ENCODE results near the gene ARL5B. TPM values are rescaled to one million over a fixed set of nuclear protein-coding genes. Genes with fewer than 3 reads are reported as not detected.

Gene ARL5B
- total RNA-seq, 6 donors from 2014 or later = 6.2 to 31.3 (median 8.7) TPM

DNA sequence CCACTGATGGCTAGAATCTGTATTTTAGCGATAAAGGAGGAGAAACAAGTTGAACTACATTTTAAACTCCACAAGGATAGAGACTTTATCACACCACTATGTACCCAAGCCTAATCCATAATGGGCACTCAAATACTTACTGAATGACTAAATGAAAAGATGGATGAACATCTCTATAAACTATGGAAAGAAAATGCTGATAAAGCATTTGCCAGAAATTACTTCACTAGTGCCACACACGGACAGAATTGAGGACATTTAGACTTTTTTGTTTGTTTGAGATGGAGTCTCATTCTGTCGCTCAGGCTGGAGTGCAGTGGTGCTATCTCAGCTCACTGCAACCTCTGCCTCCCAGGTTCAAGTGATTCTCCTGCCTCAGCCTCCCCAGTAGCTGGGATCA lies 6.1 kb upstream of the ARL5B start:
- ATAC-seq (ENCODE audit: low FRiP score in 2 of 2) (no peak), DNase-seq (no peak)
- no peaks in the 10 kb centered on the region for H3K27me3 ChIP-seq
- no peaks in the 10 kb centered on the region for H3K36me3 ChIP-seq
- H3K4me1 ChIP-seq = peaks cover 10 to 24% (median 13%) of the 10 kb centered on the region in 4 donors
- TF ChIP-seq POLR2AphosphoS5 (IDR thresholded peaks at IDR 0.05) = no peak
- no peak for TF ChIP-seq POLR2A (IDR thresholded peaks at IDR 0.05)
- no peak for TF ChIP-seq EP300 (IDR thresholded peaks at IDR 0.05)
- TF ChIP-seq, protein P1, sequence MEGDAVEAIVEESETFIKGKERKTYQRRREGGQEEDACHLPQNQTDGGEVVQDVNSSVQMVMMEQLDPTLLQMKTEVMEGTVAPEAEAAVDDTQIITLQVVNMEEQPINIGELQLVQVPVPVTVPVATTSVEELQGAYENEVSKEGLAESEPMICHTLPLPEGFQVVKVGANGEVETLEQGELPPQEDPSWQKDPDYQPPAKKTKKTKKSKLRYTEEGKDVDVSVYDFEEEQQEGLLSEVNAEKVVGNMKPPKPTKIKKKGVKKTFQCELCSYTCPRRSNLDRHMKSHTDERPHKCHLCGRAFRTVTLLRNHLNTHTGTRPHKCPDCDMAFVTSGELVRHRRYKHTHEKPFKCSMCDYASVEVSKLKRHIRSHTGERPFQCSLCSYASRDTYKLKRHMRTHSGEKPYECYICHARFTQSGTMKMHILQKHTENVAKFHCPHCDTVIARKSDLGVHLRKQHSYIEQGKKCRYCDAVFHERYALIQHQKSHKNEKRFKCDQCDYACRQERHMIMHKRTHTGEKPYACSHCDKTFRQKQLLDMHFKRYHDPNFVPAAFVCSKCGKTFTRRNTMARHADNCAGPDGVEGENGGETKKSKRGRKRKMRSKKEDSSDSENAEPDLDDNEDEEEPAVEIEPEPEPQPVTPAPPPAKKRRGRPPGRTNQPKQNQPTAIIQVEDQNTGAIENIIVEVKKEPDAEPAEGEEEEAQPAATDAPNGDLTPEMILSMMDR (IDR thresholded peaks at IDR 0.05) = no peak
- no peaks in the 10 kb centered on the region for H3K9me3 ChIP-seq
- 91% methylated on average over 3 of the region's 3 CpGs for WGBS, 2 donors
- H3K4me3 ChIP-seq = no peak overlapping the region
- H3K27ac ChIP-seq = no peak overlapping the region

GRCh38 chr10:18656724-18657123 lies 2.5 kb upstream of the ARL5B start:
- Histone ChIP-seq H3K4me3 (no peak overlapping the region), H3K9me3 (no peaks in the 10 kb centered on the region), H3K27ac (no peak overlapping the region), H3K27me3 (no peaks in the 10 kb centered on the region), H3K36me3 (no peaks in the 10 kb centered on the region), H3K4me1 (peaks cover 12 to 27% (median 15%) of the 10 kb centered on the region in 4 donors)
- TF ChIP-seq POLR2AphosphoS5 (IDR thresholded peaks at IDR 0.05) (no peak), POLR2A (IDR thresholded peaks at IDR 0.05) (no peak), EP300 (IDR thresholded peaks at IDR 0.05) (no peak)
- TF ChIP-seq, protein P1 (IDR thresholded peaks at IDR 0.05) = no peak
- 67 to 78% methylated on average over 3 of the region's 3 CpGs for WGBS, 2 donors
- no peak for DNase-seq
- no peak for ATAC-seq (ENCODE audit: low FRiP score in 2 of 2)

GRCh38 chr10:18658271-18659124 lies 733 bp upstream of the ARL5B start:
- 13 to 19% methylated on average over 23 of the region's 23 CpGs for whole genome bisulfite sequencing, 2 donors
- ATAC-seq (ENCODE audit: low FRiP score in 2 of 2) (no peak), DNase-seq (peak in 1 of 2 donors; percentile 72)
- H3K4me3 ChIP-seq = peak overlapping the region; percentile 62 to 90 (median 73)
- TF ChIP-seq, protein P1 (IDR thresholded peaks at IDR 0.05) = no peak
- no peak for TF ChIP-seq POLR2A (IDR thresholded peaks at IDR 0.05)
- no peak for TF ChIP-seq EP300 (IDR thresholded peaks at IDR 0.05)
- no peak for TF ChIP-seq POLR2AphosphoS5 (IDR thresholded peaks at IDR 0.05)
- H3K27me3 ChIP-seq = no peaks in the 10 kb centered on the region
- H3K9me3 ChIP-seq = no peaks in the 10 kb centered on the region
- H3K27ac ChIP-seq = peak overlapping the region; percentile 91 to 99 (median 94)
- H3K36me3 ChIP-seq = no peaks in the 10 kb centered on the region
- peaks cover 12 to 32% (median 16%) of the 10 kb centered on the region in 4 donors for H3K4me1 ChIP-seq

- H3K27ac ChIP-seq = peak overlapping the region; percentile 91 to 99 (median 94)
- peak overlapping the region; percentile 68 to 90 (median 76) for H3K4me3 ChIP-seq
- no peaks in the 10 kb centered on the region for H3K36me3 ChIP-seq
- H3K27me3 ChIP-seq = no peaks in the 10 kb centered on the region
- H3K4me1 ChIP-seq = peaks cover 12 to 34% (median 16%) of the 10 kb centered on the region in 4 donors
- no peaks in the 10 kb centered on the region for H3K9me3 ChIP-seq
- DNase-seq (peak in 1 of 2 donors; percentile 64), ATAC-seq (ENCODE audit: low FRiP score in 2 of 2) (peak in 1 of 2 donors; percentile 3)
- TF ChIP-seq POLR2AphosphoS5 (IDR thresholded peaks at IDR 0.05) = no peak
- TF ChIP-seq EP300 (IDR thresholded peaks at IDR 0.05) = no peak
- TF ChIP-seq, protein P1 (IDR thresholded peaks at IDR 0.05) = no peak
- TF ChIP-seq POLR2A (IDR thresholded peaks at IDR 0.05) = no peak
- WGBS, 2 donors = 0% methylated on average over 23 of the region's 23 CpGs
Measured at GRCh38 chr10:18659819-18660535, 746 bp downstream of the ARL5B start.

Data from upper lobe of left lung (tissue), 6 donors.